ENCODE data around the gene MIEN1. TPM values are rescaled to one million over a fixed set of nuclear protein-coding genes. Genes with fewer than 3 reads are reported as not detected.
A peak's percentile ranks its signal among the peaks of the same experiment; 100 is the strongest.

MIEN1 gene
- total RNA-seq, 2 donors from 2014 or later, result 79.1 to 98.2 TPM

- H3K9me3 ChIP-seq, result no peaks in the 10 kb centered on the region
- H3K27ac ChIP-seq, result no peak overlapping the region
- TF ChIP-seq CTCF (IDR thresholded peaks at IDR 0.05) (no peak), POLR2A (IDR thresholded peaks at IDR 0.05) (no peak)
- no peak for ATAC-seq
- 66 to 76% methylated on average over 11 to 16 of the region's 18 CpGs for WGBS, 2 donors
- no peaks in the 10 kb centered on the region for H3K27me3 ChIP-seq
- H3K4me1 ChIP-seq, result peaks cover 32% of the 10 kb centered on the region
- no peak overlapping the region for H3K4me3 ChIP-seq
- intact Hi-C loops (cut with DNase I), result loop anchor here (10.0 kb wide), 1 partner anchor 57 kb away; the partner anchor contains the start of gene PGAP3
- H3K36me3 ChIP-seq (replicated peaks in 1 of 2; ENCODE audit: insufficient read depth in 1 of 2, low read depth in 2 of 2), result peaks cover 31 to 32% of the 10 kb centered on the region in 2 donors
- DNase-seq, result no peak
Measured at GRCh38 chr17:39742126-39742855, 12.0 kb upstream of the MIEN1 start.

- Histone ChIP-seq H3K27me3 (no peaks in the 10 kb centered on the region), H3K4me1 (peaks cover 45% of the 10 kb centered on the region), H3K27ac (peak overlapping the region; percentile 95 to 99 (median 98)), H3K4me3 (peak overlapping the region in 1 of 2 donors; percentile 9), H3K9me3 (no peaks in the 10 kb centered on the region), H3K36me3 (replicated peaks in 1 of 2; ENCODE audit: insufficient read depth in 1 of 2, low read depth in 2 of 2) (peaks cover 19 to 22% of the 10 kb centered on the region in 2 donors)
- ATAC-seq (no peak), DNase-seq (peak in 3 of 4 donors; percentile 41 to 57 (median 49))
- WGBS, 2 donors, result 19 to 33% methylated on average over 6 to 16 of the region's 16 CpGs
- TF ChIP-seq CTCF (IDR thresholded peaks at IDR 0.05) (no peak), POLR2A (IDR thresholded peaks at IDR 0.05) (peak in 2 of 3 donors; percentile 11 to 61)
- intact Hi-C loops (cut with DNase I), result loop anchor here (10.0 kb wide), 1 partner anchor 56 kb away; the partner anchor contains the start of gene PGAP3
Measured at GRCh38 chr17:39740357-39741111, 10.2 kb upstream of the MIEN1 start.

- TF ChIP-seq POLR2A (IDR thresholded peaks at IDR 0.05) (no peak), CTCF (IDR thresholded peaks at IDR 0.05) (no peak)
- DNase-seq (peak in 2 of 4 donors; percentile 17 to 33), ATAC-seq (no peak)
- Histone ChIP-seq H3K36me3 (replicated peaks in 1 of 2; ENCODE audit: insufficient read depth in 1 of 2, low read depth in 2 of 2) (peaks cover 15 to 16% of the 10 kb centered on the region in 2 donors), H3K4me3 (peak overlapping the region; percentile 9 to 64), H3K4me1 (peaks cover 45% of the 10 kb centered on the region), H3K9me3 (no peaks in the 10 kb centered on the region), H3K27me3 (no peaks in the 10 kb centered on the region), H3K27ac (peak overlapping the region; percentile 95 to 99 (median 98))
- intact Hi-C loops (cut with DNase I), result loop anchor here (10.0 kb wide), 1 partner anchor 55 kb away; the partner anchor contains the start of gene PGAP3
- whole genome bisulfite sequencing, 2 donors, result 17 to 21% methylated on average over 8 to 9 of the region's 9 CpGs
Measured at GRCh38 chr17:39739885-39740356, 9.6 kb upstream of the MIEN1 start.

GRCh38 chr17:39738983-39739884 is 8.9 kb upstream of the MIEN1 start:
- intact Hi-C loops (cut with DNase I), result no loop called here
- Histone ChIP-seq H3K9me3 (no peaks in the 10 kb centered on the region), H3K27ac (peak overlapping the region; percentile 95 to 99 (median 98)), H3K4me3 (peak overlapping the region; percentile 18 to 64), H3K27me3 (no peaks in the 10 kb centered on the region), H3K36me3 (replicated peaks in 1 of 2; ENCODE audit: insufficient read depth in 1 of 2, low read depth in 2 of 2) (peaks cover 9% of the 10 kb centered on the region in 2 donors), H3K4me1 (peaks cover 45% of the 10 kb centered on the region)
- DNase-seq, result peak; percentile 89 to 95 (median 93)
- TF ChIP-seq CTCF (IDR thresholded peaks at IDR 0.05) (peak in 1 of 7 experiments; percentile 14), POLR2A (IDR thresholded peaks at IDR 0.05) (peak in 2 of 3 donors; percentile 44 to 65)
- 0% methylated on average over 12 to 30 of the region's 32 CpGs for WGBS, 2 donors
- ATAC-seq, result peak; percentile 65

All from body of pancreas (tissue), 4 donors.